ENCODE data around the gene SEL1L3.

Gene SEL1L3

GRCh38 chr4:25807102-25807728 is 55.6 kb downstream of the SEL1L3 start:
- TF ChIP-seq CTCF (IDR thresholded peaks at IDR 0.05; ENCODE audit: insufficient read depth, low read length): no peak
- no peak for TF ChIP-seq POLR2AphosphoS5 (IDR thresholded peaks at IDR 0.05; ENCODE audit: low read depth)
- TF ChIP-seq, protein P1, sequence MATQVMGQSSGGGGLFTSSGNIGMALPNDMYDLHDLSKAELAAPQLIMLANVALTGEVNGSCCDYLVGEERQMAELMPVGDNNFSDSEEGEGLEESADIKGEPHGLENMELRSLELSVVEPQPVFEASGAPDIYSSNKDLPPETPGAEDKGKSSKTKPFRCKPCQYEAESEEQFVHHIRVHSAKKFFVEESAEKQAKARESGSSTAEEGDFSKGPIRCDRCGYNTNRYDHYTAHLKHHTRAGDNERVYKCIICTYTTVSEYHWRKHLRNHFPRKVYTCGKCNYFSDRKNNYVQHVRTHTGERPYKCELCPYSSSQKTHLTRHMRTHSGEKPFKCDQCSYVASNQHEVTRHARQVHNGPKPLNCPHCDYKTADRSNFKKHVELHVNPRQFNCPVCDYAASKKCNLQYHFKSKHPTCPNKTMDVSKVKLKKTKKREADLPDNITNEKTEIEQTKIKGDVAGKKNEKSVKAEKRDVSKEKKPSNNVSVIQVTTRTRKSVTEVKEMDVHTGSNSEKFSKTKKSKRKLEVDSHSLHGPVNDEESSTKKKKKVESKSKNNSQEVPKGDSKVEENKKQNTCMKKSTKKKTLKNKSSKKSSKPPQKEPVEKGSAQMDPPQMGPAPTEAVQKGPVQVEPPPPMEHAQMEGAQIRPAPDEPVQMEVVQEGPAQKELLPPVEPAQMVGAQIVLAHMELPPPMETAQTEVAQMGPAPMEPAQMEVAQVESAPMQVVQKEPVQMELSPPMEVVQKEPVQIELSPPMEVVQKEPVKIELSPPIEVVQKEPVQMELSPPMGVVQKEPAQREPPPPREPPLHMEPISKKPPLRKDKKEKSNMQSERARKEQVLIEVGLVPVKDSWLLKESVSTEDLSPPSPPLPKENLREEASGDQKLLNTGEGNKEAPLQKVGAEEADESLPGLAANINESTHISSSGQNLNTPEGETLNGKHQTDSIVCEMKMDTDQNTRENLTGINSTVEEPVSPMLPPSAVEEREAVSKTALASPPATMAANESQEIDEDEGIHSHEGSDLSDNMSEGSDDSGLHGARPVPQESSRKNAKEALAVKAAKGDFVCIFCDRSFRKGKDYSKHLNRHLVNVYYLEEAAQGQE (IDR thresholded peaks at IDR 0.05; ENCODE audit: insufficient replicate concordance, low read depth): no peak
- TF ChIP-seq GABPA (IDR thresholded peaks at IDR 0.05; ENCODE audit: low read depth): no peak
- no peak for TF ChIP-seq SPI1 (IDR thresholded peaks at IDR 0.05; ENCODE audit: borderline replicate concordance, low read depth)
- DNase-seq (ENCODE audit: low read depth in 1 of 2, low spot score in 1 of 2): no peak
- Histone ChIP-seq H3K27me3 (ENCODE audit: insufficient read depth, poor library complexity, severe bottlenecking) (no peaks in the 10 kb centered on the region), H3K4me3 (replicated peaks; ENCODE audit: insufficient read depth, low read length) (no peak overlapping the region), H3K27ac (replicated peaks) (no peak overlapping the region)

- no peaks in the 10 kb centered on the region for H3K27me3 ChIP-seq (ENCODE audit: insufficient read depth, poor library complexity, severe bottlenecking)
Observed at GRCh38 chr4:25805255-25805860, 57.4 kb downstream of the SEL1L3 start.

DNA sequence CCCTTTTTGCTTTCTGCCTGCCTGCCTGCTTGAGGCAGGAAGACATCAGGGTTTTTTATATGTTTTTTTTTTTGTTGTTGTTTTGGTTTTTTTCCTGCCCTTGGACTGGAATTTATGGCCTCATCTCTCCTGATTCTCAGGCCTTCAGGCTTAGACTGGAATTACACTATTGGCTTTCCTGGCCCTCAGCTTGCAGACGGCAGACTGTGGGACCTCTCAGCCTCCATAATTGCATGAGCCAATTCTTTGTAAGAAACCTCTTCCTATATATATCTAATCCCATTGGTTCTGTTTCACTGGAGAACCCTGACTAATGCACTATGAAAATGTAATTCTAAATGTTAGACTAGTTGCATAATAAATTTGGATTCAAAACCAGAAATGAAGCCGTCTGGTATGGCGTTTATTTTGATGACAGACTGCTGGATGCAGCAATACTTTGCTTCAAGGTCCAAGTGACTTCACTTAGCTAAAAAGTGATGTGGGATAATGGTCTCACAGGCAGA is 59.0 kb downstream of the SEL1L3 start:
- no peaks in the 10 kb centered on the region for H3K27me3 ChIP-seq (ENCODE audit: insufficient read depth, poor library complexity, severe bottlenecking)
- TF ChIP-seq POLR2AphosphoS5 (IDR thresholded peaks at IDR 0.05; ENCODE audit: low read depth) (no peak), GABPA (IDR thresholded peaks at IDR 0.05; ENCODE audit: low read depth) (no peak), CTCF (IDR thresholded peaks at IDR 0.05; ENCODE audit: insufficient read depth, low read length) (no peak), SPI1 (IDR thresholded peaks at IDR 0.05; ENCODE audit: borderline replicate concordance, low read depth) (no peak)
- TF ChIP-seq, protein P1 (IDR thresholded peaks at IDR 0.05; ENCODE audit: insufficient replicate concordance, low read depth): no peak

More at GRCh38 chr4:25805255-25805860, 57.4 kb downstream of the SEL1L3 start:
- Histone ChIP-seq H3K4me3 (replicated peaks; ENCODE audit: insufficient read depth, low read length) (no peak overlapping the region), H3K27ac (replicated peaks) (no peak overlapping the region)
- TF ChIP-seq SPI1 (IDR thresholded peaks at IDR 0.05; ENCODE audit: borderline replicate concordance, low read depth) (no peak), GABPA (IDR thresholded peaks at IDR 0.05; ENCODE audit: low read depth) (no peak), POLR2AphosphoS5 (IDR thresholded peaks at IDR 0.05; ENCODE audit: low read depth) (no peak), CTCF (IDR thresholded peaks at IDR 0.05; ENCODE audit: insufficient read depth, low read length) (no peak)
- TF ChIP-seq, protein P1 (IDR thresholded peaks at IDR 0.05; ENCODE audit: insufficient replicate concordance, low read depth): no peak
- no peak for DNase-seq (ENCODE audit: low read depth in 1 of 2, low spot score in 1 of 2)

More for the DNA sequence above, 59.0 kb downstream of the SEL1L3 start:
- no peak for DNase-seq (ENCODE audit: low read depth in 1 of 2, low spot score in 1 of 2)
- H3K27ac ChIP-seq (replicated peaks): no peak overlapping the region
- no peak overlapping the region for H3K4me3 ChIP-seq (replicated peaks; ENCODE audit: insufficient read depth, low read length)
